Measurements from ENCODE around the gene RPL38. TPM values are rescaled to one million over a fixed set of nuclear protein-coding genes. Genes with fewer than 3 reads are reported as not detected.

Gene RPL38
- polyA plus RNA-seq, 6 donors from 2014 or later: 1,035 to 2,004 (median 1,907) TPM

DNA sequence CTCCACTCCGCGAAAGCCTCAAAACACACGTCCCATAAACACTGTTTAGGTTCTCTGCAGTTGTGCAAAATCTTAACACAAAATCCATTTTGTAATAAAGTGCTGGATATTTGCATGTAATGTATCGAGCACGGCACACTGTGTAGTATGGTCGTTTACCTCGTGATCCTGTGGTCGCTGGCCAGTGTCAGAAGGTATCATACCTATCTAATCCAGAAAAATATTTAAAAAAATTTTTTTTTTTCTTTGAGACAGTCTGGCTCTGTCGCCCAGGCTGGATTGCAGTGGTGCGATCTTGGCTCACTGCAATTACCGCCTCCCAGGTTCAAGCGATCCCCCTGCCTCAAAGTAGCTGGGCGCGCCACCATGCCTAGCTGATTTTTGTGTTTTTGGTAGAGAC lies 996 bp downstream of the RPL38 start:
- peaks cover 6 to 8% of the 10 kb centered on the region in 2 donors for H3K36me3 Mint-ChIP-seq
- peak overlapping the region in 5 of 6 donors; percentile 74 to 99 (median 94) for H3K27ac Mint-ChIP-seq
- H3K4me3 Mint-ChIP-seq: peak overlapping the region; percentile 93 to 100 (median 98)
- H3K4me1 Mint-ChIP-seq: peaks cover 24 to 51% (median 38%) of the 10 kb centered on the region in 3 donors
- ATAC-seq (ENCODE audit: low read depth in 2 of 2): no peak
- peaks cover 8 to 21% (median 21%) of the 10 kb centered on the region in 3 donors for H3K27me3 Mint-ChIP-seq
- no peaks in the 10 kb centered on the region for H3K9me3 Mint-ChIP-seq
- no peak for DNase-seq

DNA sequence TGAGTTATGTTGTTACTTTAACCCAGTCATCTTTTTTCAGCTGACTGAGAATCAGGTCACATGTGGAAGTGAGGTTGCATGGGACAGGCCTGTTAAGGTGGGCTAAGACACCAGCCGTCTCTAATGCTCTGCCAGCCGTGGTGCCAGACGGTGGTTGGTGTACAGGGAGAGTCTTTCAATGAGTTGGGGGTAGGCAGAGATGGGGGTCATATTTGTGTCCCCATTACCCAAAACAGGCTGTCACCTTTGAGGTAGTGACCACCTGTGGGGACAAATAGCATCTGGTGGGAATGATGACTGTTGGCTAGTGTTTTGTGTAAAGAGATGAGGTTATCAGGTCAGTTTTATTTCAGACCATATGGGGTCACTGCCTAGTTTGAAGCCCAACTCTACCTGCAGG lies 1.8 kb downstream of the RPL38 start:
- H3K27me3 Mint-ChIP-seq: peaks cover 4 to 13% (median 13%) of the 10 kb centered on the region in 3 donors
- H3K4me1 Mint-ChIP-seq: peaks cover 21 to 50% (median 34%) of the 10 kb centered on the region in 3 donors
- peak overlapping the region; percentile 10 to 100 (median 95) for H3K4me3 Mint-ChIP-seq
- ATAC-seq (ENCODE audit: low read depth in 2 of 2) (no peak), DNase-seq (no peak)
- H3K27ac Mint-ChIP-seq: peak overlapping the region in 5 of 6 donors; percentile 29 to 96 (median 58)
- H3K36me3 Mint-ChIP-seq: peaks cover 6 to 8% of the 10 kb centered on the region in 2 donors
- no peaks in the 10 kb centered on the region for H3K9me3 Mint-ChIP-seq

DNA sequence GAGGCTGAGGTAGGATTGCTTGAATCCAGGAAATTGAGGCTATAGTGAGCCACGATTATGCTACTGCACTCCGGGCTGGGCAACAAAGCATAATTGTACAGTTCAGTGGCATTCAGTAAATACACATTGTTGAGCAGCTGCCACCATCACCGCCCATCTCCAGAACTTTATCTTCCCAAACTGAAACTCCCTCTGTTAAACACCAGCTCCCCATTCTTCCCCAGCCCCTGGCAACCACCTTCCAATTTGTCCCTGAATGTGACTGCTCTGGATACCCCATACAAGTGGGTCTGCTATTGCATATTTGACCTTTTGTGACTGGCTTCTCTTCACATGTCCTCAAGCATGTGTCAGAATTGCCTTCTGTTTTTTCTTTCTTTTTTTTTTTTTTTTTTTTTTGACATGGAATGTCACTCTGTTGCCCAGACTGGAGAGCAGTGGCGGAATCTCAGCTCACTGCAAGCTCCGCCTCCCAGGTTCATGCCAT lies 2.9 kb downstream of the RPL38 start:
- peaks cover 6 to 8% of the 10 kb centered on the region in 2 donors for H3K36me3 Mint-ChIP-seq
- H3K27me3 Mint-ChIP-seq: peaks cover 2 to 4% (median 3%) of the 10 kb centered on the region in 3 donors
- peak overlapping the region in 5 of 8 donors; percentile 5 to 77 (median 23) for H3K4me3 Mint-ChIP-seq
- DNase-seq: no peak
- H3K4me1 Mint-ChIP-seq: peaks cover 25 to 56% (median 40%) of the 10 kb centered on the region in 3 donors
- H3K9me3 Mint-ChIP-seq: no peaks in the 10 kb centered on the region
- no peak for ATAC-seq (ENCODE audit: low read depth in 2 of 2)
- H3K27ac Mint-ChIP-seq: peak overlapping the region in 4 of 6 donors; percentile 7 to 75 (median 36)

DNA sequence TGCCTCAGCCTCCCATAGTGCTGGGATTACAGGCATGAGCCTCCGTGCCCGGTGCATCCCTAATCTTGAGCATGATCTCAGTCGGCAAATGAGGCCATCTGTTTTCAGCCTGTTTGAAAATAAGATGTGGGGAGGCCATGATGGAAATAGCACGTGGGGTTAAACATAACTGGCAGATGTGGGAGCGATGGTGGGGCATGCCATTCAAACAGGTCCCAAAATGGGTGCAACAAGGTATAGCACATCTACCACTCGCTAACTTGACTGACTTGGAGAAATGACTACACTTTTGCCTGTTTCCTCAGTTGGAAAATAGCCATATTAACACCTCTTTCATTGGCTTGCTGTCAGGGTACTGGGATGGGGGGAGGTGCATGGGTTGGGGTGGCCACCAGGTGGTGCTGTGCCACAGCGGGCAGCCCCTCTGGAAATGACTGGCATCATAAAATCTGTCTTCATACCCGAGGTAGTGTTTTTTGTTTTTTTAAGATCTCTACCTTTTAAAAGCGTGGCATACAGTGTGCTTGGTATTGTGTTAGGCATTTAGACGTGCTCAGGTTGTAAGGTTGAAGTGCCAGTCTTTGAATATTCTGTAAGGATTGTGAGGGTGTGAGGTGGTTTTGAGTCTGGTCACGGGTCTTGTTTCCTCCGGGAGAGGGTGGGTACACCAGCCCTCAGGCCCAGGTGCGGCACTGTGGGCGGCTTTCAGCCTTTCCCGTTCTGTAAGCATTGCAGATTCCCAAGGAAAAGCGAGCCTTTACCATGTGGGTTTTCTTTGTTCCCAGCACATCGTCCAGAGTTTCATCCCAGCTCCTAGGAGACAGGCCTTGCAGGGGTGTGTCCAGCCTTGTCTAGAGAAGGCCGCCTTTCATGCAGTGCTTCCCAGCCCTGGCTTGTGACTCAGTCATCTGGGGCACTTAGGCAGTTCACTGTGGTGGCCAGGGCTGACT lies 7.0 kb downstream of the RPL38 start:
- Mint-ChIP-seq H3K27ac (peak overlapping the region in 4 of 6 donors; percentile 24 to 93 (median 72)), H3K36me3 (peaks cover 0 to 3% of the 10 kb centered on the region in 2 donors), H3K9me3 (no peaks in the 10 kb centered on the region), H3K4me1 (peaks cover 31 to 68% (median 50%) of the 10 kb centered on the region in 3 donors), H3K27me3 (no peaks in the 10 kb centered on the region), H3K4me3 (peak overlapping the region in 4 of 8 donors; percentile 4 to 57 (median 33))
- peak; percentile 71 for DNase-seq
- ATAC-seq (ENCODE audit: low read depth in 2 of 2): peak; percentile 40 to 46

DNA sequence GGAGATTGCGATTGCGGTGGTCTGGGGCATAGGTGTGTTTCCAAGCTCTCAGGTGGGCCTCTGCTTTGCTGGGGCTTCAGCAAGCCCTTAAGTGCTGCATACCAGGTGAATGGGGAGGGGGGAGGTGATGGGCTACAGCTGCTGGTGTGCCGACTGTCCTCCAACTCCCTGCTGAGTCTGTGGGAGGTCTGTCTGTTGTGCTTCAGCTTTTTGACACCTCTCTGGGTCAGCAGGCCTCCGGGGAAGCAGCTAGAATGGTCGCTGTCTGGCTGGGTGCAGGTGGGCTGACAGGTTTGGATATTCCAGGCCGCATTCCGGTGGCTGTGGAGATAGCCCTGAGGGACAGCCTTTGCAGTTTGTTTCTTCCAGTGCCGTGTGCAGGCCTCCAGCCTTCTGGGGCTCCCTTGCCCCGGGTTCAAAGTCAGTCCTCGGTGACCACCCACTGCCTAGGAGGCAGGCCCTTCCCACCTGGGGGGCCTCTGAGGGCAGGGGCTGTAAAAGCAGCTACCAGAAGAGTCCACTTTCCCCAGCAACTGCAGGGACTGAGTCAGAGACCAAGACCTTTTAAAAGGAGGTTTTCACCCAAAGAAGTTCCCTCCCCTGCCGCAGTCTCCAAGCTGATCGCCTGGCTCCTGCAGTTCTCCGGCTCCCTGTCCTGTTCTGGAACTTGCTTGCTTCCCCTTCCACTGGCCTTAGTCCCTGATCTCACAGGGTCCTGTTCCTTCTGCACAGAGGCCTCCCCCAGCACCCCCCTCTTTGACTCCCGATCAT lies 7.8 kb downstream of the RPL38 start:
- Mint-ChIP-seq H3K4me3 (peak overlapping the region in 6 of 8 donors; percentile 22 to 93 (median 76)), H3K27me3 (no peaks in the 10 kb centered on the region), H3K27ac (peak overlapping the region in 3 of 6 donors; percentile 8 to 83 (median 68)), H3K36me3 (peaks cover 0 to 3% of the 10 kb centered on the region in 2 donors), H3K4me1 (peaks cover 29 to 67% (median 49%) of the 10 kb centered on the region in 3 donors), H3K9me3 (no peaks in the 10 kb centered on the region)
- ATAC-seq (ENCODE audit: low read depth in 2 of 2): no peak
- no peak for DNase-seq

DNA sequence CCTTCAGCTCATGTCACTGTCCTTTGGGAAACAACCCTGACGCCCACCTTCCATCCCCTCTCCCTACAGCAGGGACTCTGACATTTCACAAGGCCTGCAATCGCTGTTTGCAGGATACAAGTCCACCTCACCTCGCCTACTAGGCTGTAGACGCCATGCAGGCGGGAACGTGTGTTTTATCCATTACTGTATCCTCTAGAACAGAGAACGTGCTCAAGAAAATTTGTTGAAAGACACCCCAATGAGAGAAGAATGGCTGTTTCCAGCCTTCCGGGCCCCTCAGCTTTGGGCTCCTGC lies 8.4 kb downstream of the RPL38 start:
- peak overlapping the region; percentile 82 to 96 (median 90) for H3K4me3 Mint-ChIP-seq
- H3K27ac Mint-ChIP-seq: peak overlapping the region in 3 of 6 donors; percentile 8 to 83 (median 80)
- ATAC-seq (ENCODE audit: low read depth in 2 of 2) (no peak), DNase-seq (no peak)
- peaks cover 0 to 3% of the 10 kb centered on the region in 2 donors for H3K36me3 Mint-ChIP-seq
- H3K27me3 Mint-ChIP-seq: no peaks in the 10 kb centered on the region
- peaks cover 30 to 69% (median 51%) of the 10 kb centered on the region in 3 donors for H3K4me1 Mint-ChIP-seq
- H3K9me3 Mint-ChIP-seq: no peaks in the 10 kb centered on the region

DNA sequence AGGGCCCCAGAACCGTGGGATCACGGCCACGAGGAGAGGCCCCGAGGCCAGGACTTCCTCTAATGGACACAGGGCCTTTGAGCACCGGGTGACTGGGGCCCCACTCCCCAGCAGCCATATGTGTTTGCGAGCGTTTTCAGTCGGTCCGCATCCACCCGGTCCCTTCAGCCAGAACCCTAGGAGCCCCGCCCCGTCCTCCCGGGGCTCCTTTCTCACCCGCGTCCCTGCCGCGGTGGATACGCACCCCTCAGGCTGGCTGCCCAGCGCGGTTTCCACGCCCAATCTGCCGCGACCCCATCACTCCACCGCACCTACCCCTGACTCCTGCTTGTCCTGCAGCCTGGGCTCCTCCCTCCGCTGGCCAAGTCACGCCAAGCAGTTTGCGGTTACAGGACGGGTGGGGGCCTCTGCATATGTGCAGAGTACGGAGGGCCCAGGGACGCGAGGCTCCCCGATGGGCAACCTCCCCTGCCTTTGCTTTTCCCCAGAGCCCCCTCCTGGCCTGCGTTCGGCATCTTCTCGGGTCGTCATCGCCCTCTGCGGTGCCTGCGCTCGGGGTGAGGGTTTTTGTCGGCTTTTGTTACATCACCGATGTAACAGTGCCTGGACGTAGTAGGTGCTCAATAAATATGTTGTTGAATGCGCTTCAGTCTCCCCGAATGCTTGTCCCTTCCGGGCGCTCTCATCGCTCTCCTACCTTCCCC lies 8.9 kb downstream of the RPL38 start:
- H3K27ac Mint-ChIP-seq: peak overlapping the region; percentile 22 to 95 (median 70)
- H3K27me3 Mint-ChIP-seq: no peaks in the 10 kb centered on the region
- peak overlapping the region; percentile 82 to 96 (median 90) for H3K4me3 Mint-ChIP-seq
- peaks cover 33 to 67% (median 55%) of the 10 kb centered on the region in 3 donors for H3K4me1 Mint-ChIP-seq
- DNase-seq: no peak
- H3K9me3 Mint-ChIP-seq: no peaks in the 10 kb centered on the region
- peak; percentile 6 to 7 for ATAC-seq (ENCODE audit: low read depth in 2 of 2)
- H3K36me3 Mint-ChIP-seq: peaks cover 0 to 3% of the 10 kb centered on the region in 2 donors

DNA sequence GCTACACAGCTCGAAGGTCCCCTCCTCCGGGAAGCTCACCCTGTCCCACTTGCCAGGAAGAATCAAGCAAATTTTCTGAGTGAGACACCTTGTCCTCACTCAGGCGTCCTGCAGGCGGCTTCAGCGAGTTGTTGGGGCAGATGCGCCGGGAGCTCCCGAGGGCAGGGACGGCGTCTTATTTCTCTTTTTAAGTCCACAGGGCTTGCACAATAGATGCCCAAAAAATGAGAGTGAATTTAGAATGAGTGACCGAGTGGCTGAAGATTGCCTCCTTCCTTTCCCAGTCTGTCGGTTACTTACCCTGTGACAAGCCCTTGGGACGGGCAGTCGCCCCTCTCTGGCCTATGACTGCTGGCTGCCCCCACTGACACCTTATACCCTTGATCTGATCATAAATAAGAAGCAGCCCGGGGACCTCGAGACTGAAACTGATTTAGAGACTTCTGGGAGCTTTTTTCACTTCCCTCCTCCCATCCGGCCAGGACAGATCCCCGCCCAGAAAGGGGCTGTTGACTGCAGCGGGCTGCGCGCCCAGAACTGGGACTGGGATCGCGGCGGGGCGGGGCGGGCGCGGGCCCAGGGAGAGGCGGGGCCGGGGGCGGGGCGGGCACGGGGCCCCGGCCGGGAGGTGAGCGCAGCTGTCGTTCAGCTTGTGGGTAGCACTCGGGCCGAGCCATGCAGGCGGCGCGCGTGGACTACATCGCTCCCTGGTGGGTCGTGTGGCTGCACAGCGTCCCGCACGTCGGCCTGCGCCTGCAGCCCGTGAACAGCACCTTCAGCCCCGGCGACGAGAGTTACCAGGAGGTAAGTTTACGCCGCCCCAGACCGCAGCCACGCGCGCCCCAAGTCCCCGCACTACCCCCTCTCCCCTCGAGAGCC lies 9.7 kb downstream of the RPL38 start, which contains the start of gene TTYH2:
Gene TTYH2 (plus strand): TSS at position 659 of the 879 bp plus-strand sequence. CDS start 17 bp downstream, at position 676.
- no peaks in the 10 kb centered on the region for H3K27me3 Mint-ChIP-seq
- ATAC-seq (ENCODE audit: low read depth in 2 of 2): peak; percentile 73 to 76
- H3K4me3 Mint-ChIP-seq: peak within 1 kb of the TSS; percentile 82 to 96 (median 90)
- no peaks in the 10 kb centered on the region for H3K36me3 Mint-ChIP-seq
- H3K4me1 Mint-ChIP-seq: peaks cover 33 to 65% (median 55%) of the 10 kb centered on the region in 3 donors
- DNase-seq: peak; percentile 67
- H3K27ac Mint-ChIP-seq: peak within 1 kb of the TSS; percentile 54 to 95 (median 86)
- H3K9me3 Mint-ChIP-seq: no peaks in the 10 kb centered on the region

DNA sequence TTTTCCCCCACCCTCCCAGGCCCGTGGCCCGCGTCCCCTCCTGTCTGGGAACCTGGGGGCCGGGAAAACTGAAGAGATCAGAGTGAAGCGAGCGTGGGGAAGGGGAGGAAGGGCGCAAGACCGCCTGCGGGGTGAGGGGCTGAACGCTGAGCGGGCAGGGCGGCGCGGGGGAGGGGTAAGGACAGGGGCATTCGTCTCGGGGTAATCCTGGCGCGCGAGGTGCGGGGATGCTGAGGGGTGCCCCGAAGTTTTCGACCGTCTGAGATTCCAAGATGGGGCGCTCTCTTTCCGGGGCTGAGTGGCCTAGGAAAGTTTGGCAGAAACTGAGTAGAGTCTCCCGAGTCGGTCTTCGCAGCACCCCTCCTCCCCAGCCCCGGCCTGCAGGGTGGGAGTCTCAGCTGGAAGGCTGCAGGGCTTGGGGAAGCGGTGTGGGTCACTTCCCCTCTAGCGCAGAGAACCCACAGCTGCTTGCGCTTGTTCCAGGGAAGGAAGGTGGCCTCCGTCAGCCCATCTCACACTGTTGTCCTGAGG lies 10.4 kb downstream of the RPL38 start:
- no peak for DNase-seq

DNA sequence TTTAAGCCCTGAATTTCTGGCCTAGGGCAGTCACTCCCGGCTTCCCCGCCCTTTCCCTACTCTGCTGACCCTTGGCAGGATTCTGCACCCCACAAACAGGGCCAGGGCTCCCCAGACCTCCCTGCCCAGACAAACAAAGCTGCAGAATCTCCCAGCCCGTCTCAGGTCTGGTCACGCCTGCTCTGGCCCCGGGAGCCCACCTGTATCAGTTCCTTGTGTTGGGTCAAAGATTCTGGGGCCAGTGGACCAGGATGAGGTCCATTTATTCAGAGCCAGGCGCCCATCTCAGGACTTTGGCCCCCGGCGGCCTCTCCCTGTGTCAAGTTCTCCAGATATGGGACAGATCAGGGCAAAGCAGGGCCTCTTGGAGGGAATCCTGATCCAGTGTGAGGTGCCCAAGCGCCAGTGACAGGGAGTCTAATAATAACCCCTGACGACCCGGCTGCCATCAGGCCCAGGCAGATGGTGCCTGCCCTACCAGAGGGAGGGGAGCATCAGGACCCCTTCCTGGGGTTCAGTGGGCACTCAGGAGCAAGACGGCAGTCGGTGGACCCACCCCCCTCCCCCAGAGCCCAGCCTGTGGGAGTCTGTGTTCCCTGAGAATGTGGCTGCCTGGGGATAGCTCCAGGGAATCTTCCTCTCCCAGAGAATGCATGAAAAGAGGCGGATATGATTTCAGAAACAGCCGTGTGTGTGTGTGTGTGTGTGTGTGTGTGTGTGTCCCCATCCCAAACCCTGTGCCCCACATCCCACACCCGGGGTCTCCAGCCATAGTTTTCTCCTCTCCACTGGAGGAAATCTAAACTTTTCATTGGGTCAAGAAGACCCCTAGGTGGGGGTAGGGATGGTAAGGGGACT lies 11.2 kb downstream of the RPL38 start:
- Mint-ChIP-seq H3K9me3 (peaks cover 0 to 3% (median 0%) of the 10 kb centered on the region in 7 donors), H3K4me3 (peak overlapping the region; percentile 82 to 95 (median 87)), H3K27ac (peak overlapping the region in 4 of 6 donors; percentile 27 to 95 (median 62)), H3K27me3 (no peaks in the 10 kb centered on the region), H3K36me3 (no peaks in the 10 kb centered on the region), H3K4me1 (peaks cover 33 to 56% (median 49%) of the 10 kb centered on the region in 3 donors)
- ATAC-seq (ENCODE audit: low read depth in 2 of 2) (no peak), DNase-seq (no peak)

More for the DNA sequence above, 10.4 kb downstream of the RPL38 start:
- Mint-ChIP-seq H3K4me3 (peak overlapping the region; percentile 82 to 95 (median 87)), H3K27me3 (no peaks in the 10 kb centered on the region), H3K27ac (peak overlapping the region in 4 of 6 donors; percentile 34 to 95 (median 83)), H3K4me1 (peaks cover 33 to 59% (median 52%) of the 10 kb centered on the region in 3 donors), H3K9me3 (no peaks in the 10 kb centered on the region), H3K36me3 (no peaks in the 10 kb centered on the region)
- ATAC-seq (ENCODE audit: low read depth in 2 of 2): peak in 1 of 2 donors; percentile 11

DNA sequence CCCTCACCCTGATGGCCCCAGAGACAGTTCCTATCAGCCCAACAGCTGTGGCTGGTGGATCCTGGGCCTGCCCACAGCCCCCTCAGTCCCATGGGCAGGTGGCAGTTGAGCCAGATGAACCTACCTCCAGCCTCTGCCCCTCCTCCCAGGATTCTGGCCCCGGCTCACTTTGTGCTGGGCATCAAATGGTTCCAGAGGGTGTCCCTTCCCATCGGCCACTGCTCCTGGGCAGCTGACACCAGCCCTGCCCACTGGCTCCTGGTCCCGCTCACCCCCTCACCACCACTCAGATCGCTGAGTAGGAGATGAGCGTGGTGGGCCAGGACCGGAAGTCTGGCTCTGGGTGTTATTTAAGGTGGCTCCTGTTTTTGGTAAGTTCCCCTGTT lies 11.9 kb downstream of the RPL38 start:
- Mint-ChIP-seq H3K9me3 (peaks cover 0 to 5% (median 0%) of the 10 kb centered on the region in 7 donors), H3K4me1 (peaks cover 32 to 51% (median 47%) of the 10 kb centered on the region in 3 donors), H3K36me3 (no peaks in the 10 kb centered on the region), H3K27me3 (no peaks in the 10 kb centered on the region), H3K4me3 (peak overlapping the region in 5 of 8 donors; percentile 15 to 84 (median 37)), H3K27ac (peak overlapping the region in 1 of 6 donors; percentile 42)
- DNase-seq (no peak), ATAC-seq (ENCODE audit: low read depth in 2 of 2) (no peak)

Data from naive B cell (primary cell).